Tibial nerve (tissue), 4 donors: ENCODE results near the gene SPACA9.

Source experiments
- EP300 ChIP-seq, 2 donors: sonication (generic); formaldehyde crosslinking; IDR thresholded peaks; one replicate each; pipeline ENCODE4 v1.6.1; 2017; ENCODE audit warnings: antibody characterized with exemption in 2 of 2, mild to moderate bottlenecking in 1 of 2
- POLR2A ChIP-seq, 2 donors: fragments of 450-650 bp; IDR thresholded peaks; one replicate each; pipeline ENCODE4 v1.6.1; 2017; ENCODE audit warnings: antibody characterized with exemption in 2 of 2, mild to moderate bottlenecking in 2 of 2, moderate library complexity in 2 of 2
- TF ChIP-seq, protein P1 (sequence below), 5 experiments: fragments of 200-600 bp in 3 of 5; fragments of 450-650 bp in 2 of 5; sonication (generic) in 3 of 5; IDR thresholded peaks; one replicate each; pipeline ENCODE4 v1.5.1; 2016 to 2019; ENCODE audit warnings: antibody characterized with exemption in 5 of 5, mild to moderate bottlenecking in 3 of 5, moderate library complexity in 2 of 5

DNA sequence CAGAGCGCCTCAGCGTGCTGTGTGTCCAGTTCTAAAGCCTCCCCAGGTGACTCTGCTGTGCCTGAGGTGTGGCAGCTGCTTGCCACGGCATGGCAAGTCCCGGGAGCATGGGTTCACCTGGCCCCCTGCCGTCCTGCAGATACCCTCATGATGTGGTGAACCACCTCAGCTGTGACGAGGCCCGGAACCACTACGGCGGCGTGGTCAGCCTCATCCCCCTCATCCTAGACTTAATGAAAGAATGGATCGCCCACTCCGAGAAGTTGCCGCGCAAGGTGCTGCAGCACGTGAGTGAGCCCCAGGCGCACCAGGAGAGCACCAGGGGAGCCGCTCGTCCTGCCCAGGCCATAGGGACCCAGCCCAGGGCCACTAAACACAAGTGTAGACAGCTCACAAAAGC, 9.5 kb downstream of the SPACA9 start:
- TF ChIP-seq, protein P1, sequence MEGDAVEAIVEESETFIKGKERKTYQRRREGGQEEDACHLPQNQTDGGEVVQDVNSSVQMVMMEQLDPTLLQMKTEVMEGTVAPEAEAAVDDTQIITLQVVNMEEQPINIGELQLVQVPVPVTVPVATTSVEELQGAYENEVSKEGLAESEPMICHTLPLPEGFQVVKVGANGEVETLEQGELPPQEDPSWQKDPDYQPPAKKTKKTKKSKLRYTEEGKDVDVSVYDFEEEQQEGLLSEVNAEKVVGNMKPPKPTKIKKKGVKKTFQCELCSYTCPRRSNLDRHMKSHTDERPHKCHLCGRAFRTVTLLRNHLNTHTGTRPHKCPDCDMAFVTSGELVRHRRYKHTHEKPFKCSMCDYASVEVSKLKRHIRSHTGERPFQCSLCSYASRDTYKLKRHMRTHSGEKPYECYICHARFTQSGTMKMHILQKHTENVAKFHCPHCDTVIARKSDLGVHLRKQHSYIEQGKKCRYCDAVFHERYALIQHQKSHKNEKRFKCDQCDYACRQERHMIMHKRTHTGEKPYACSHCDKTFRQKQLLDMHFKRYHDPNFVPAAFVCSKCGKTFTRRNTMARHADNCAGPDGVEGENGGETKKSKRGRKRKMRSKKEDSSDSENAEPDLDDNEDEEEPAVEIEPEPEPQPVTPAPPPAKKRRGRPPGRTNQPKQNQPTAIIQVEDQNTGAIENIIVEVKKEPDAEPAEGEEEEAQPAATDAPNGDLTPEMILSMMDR (IDR thresholded peaks at IDR 0.05) = no peak
- TF ChIP-seq EP300 (IDR thresholded peaks at IDR 0.05) = no peak
- TF ChIP-seq POLR2A (IDR thresholded peaks at IDR 0.05) = no peak
